ENCODE results near the gene YRDC. TPM values are rescaled to one million over a fixed set of nuclear protein-coding genes. Genes with fewer than 3 reads are reported as not detected.

YRDC gene
- total and polyA plus RNA-seq, 9 of the 15 experiments (the other 6 are each of a cell fraction or from before 2014, with no cell fraction given), result 11.1 to 58.5 (median 49.8) TPM

DNA sequence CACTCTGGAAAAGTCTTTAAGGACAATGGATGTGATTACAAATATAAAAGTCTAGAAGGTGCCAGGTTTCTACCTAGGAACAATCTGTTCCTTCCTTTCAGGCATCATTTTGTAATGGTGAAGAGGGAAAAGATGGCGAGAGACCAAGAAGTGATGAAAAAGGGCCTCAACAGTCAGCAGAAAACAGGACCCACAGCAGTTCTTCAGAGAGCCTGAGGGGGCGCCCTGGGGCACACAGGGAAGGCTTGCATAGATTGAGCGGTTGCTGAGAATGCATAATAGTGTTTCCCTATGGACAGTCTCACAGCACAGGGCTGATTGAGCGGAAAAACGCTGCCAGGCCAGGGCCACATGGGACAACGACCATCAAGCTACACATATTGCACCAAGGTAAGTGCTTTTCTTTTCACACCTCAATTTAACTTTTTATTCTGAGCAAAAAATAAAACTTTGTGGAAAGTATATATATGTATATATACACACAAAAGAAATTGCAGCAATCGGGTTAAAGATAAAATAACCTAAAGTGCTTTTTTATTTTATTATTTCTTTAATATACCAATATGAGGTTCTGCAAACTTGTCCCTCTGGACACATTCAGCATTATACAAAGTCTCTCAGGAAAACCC is 3.1 kb upstream of the YRDC start (continued):
- TF ChIP-seq, protein P1, sequence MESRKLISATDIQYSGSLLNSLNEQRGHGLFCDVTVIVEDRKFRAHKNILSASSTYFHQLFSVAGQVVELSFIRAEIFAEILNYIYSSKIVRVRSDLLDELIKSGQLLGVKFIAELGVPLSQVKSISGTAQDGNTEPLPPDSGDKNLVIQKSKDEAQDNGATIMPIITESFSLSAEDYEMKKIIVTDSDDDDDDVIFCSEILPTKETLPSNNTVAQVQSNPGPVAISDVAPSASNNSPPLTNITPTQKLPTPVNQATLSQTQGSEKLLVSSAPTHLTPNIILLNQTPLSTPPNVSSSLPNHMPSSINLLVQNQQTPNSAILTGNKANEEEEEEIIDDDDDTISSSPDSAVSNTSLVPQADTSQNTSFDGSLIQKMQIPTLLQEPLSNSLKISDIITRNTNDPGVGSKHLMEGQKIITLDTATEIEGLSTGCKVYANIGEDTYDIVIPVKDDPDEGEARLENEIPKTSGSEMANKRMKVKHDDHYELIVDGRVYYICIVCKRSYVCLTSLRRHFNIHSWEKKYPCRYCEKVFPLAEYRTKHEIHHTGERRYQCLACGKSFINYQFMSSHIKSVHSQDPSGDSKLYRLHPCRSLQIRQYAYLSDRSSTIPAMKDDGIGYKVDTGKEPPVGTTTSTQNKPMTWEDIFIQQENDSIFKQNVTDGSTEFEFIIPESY (CRISPR knock-in tag; IDR thresholded peaks at IDR 0.05), result no peak
- no peak for TF ChIP-seq NCOA2 (IDR thresholded peaks at IDR 0.05; ENCODE audit: partially characterized antibody in 2 of 2)
- TF ChIP-seq GABPB1 (CRISPR knock-in tag; IDR thresholded peaks at IDR 0.05), result peak; percentile 51; the same call in 1 of the 2 replicates
- peak; percentile 11 for TF ChIP-seq ZFP36 (IDR thresholded peaks at IDR 0.05; ENCODE audit: low read depth, low read length, partially characterized antibody)
- peak; percentile 68 for TF ChIP-seq KLF16 (IDR thresholded peaks at IDR 0.05)
- 0 out of 2 replicates have a peak, but pooled peaks have one; percentile 61 for TF ChIP-seq AFF4 (CRISPR knock-in tag; IDR thresholded peaks at IDR 0.05)
- TF ChIP-seq CREB1 (IDR thresholded peaks at IDR 0.05), result no peak
- TF ChIP-seq CREB1 (CRISPR knock-in tag; IDR thresholded peaks at IDR 0.05), result peak; percentile 42; the same call in 1 of the 2 replicates
- peak; percentile 34 to 67 for TF ChIP-seq RAD21 (CRISPR knock-in tag; conservative IDR thresholded peaks at IDR 0.05 in 1 of 2, IDR thresholded peaks at IDR 0.05 in 1 of 2)
- TF ChIP-seq, protein P2, sequence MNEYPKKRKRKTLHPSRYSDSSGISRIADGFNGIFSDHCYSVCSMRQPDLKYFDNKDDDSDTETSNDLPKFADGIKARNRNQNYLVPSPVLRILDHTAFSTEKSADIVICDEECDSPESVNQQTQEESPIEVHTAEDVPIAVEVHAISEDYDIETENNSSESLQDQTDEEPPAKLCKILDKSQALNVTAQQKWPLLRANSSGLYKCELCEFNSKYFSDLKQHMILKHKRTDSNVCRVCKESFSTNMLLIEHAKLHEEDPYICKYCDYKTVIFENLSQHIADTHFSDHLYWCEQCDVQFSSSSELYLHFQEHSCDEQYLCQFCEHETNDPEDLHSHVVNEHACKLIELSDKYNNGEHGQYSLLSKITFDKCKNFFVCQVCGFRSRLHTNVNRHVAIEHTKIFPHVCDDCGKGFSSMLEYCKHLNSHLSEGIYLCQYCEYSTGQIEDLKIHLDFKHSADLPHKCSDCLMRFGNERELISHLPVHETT (CRISPR knock-in tag; conservative IDR thresholded peaks at IDR 0.05 in 1 of 2, IDR thresholded peaks at IDR 0.05 in 1 of 2), result peak in 1 of 2 experiments; percentile 22; a peak in 1 of 4 replicates
- peak; percentile 30; the same call in 1 of the 2 replicates for TF ChIP-seq CXXC5 (CRISPR knock-in tag; IDR thresholded peaks at IDR 0.05)
- TF ChIP-seq KLF1 (tag; IDR thresholded peaks at IDR 0.05), result no peak
- TF ChIP-seq, protein P3, sequence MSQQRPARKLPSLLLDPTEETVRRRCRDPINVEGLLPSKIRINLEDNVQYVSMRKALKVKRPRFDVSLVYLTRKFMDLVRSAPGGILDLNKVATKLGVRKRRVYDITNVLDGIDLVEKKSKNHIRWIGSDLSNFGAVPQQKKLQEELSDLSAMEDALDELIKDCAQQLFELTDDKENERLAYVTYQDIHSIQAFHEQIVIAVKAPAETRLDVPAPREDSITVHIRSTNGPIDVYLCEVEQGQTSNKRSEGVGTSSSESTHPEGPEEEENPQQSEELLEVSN (IDR thresholded peaks at IDR 0.05; ENCODE audit: borderline replicate concordance in 1 of 2, extremely low read depth in 1 of 2, insufficient read depth in 1 of 2, insufficient read length in 1 of 2, low read depth in 1 of 2, low read length in 1 of 2, poor library complexity in 1 of 2, severe bottlenecking in 1 of 2), result peak in 1 of 2 experiments; percentile 18
- 0 out of 2 replicates have a peak, but pooled peaks have one; percentile 33 for TF ChIP-seq ZKSCAN1 (IDR thresholded peaks at IDR 0.05; ENCODE audit: low read depth, low read length)
- peak in 1 of 2 experiments; percentile 33; a peak in 1 of 4 replicates for TF ChIP-seq ARNT (IDR thresholded peaks at IDR 0.05)
- TF ChIP-seq, protein P4, sequence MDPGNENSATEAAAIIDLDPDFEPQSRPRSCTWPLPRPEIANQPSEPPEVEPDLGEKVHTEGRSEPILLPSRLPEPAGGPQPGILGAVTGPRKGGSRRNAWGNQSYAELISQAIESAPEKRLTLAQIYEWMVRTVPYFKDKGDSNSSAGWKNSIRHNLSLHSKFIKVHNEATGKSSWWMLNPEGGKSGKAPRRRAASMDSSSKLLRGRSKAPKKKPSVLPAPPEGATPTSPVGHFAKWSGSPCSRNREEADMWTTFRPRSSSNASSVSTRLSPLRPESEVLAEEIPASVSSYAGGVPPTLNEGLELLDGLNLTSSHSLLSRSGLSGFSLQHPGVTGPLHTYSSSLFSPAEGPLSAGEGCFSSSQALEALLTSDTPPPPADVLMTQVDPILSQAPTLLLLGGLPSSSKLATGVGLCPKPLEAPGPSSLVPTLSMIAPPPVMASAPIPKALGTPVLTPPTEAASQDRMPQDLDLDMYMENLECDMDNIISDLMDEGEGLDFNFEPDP (CRISPR knock-in tag; IDR thresholded peaks at IDR 0.05), result no peak
